Astrocyte (in vitro differentiated cells and primary cell): ENCODE results near the gene ZSWIM8. TPM values are rescaled to one million over a fixed set of nuclear protein-coding genes. Genes with fewer than 3 reads are reported as not detected.

ENCODE experiments used
- DNase-seq: peaks from one replicate; pipeline ENCODE4 v3.0.0-alpha.2; 2010; ENCODE audit warnings: low read depth
- FAIRE-seq: peaks from 2 replicates; lab custom pipeline; 2011; peaks lifted over from hg19 to GRCh38; lab: Jason Lieb, UNC
- H2AFZ ChIP-seq: 2 replicates; pipeline ENCODE4 v1.6.0; 2012; ENCODE audit warnings: low read depth, low read length, inconsistent platforms
- H3K27ac ChIP-seq: 2 replicates; pipeline ENCODE4 v1.5.1; 2011; ENCODE audit warnings: low read depth, low read length, inconsistent platforms
- H3K27me3 ChIP-seq: 2 replicates; pipeline ENCODE4 v1.6.0; 2011; ENCODE audit warnings: low read length, inconsistent platforms; ENCODE audit not compliant: insufficient read depth
- H3K36me3 ChIP-seq: 2 replicates; pipeline ENCODE4 v1.5.1; 2011; ENCODE audit warnings: low read length, inconsistent platforms; ENCODE audit not compliant: insufficient read depth
- H3K4me1 ChIP-seq: 2 replicates; pipeline ENCODE4 v1.5.1; 2011; ENCODE audit warnings: low read length, inconsistent platforms; ENCODE audit not compliant: insufficient read depth
- H3K4me2 ChIP-seq: 2 replicates; pipeline ENCODE4 v1.6.0; 2012; ENCODE audit warnings: low read length, inconsistent platforms
- H3K4me3 ChIP-seq: 2 replicates; pipeline ENCODE4 v1.5.1; 2011; ENCODE audit warnings: low read depth, mild to moderate bottlenecking, low read length, inconsistent platforms; ENCODE audit not compliant: insufficient read depth
- H3K79me2 ChIP-seq: 2 replicates; pipeline ENCODE4 v1.6.0; 2012; ENCODE audit warnings: mild to moderate bottlenecking, low read length, inconsistent platforms; ENCODE audit not compliant: insufficient read depth
- H3K9ac ChIP-seq: 2 replicates; pipeline ENCODE4 v1.6.0; 2012; ENCODE audit warnings: mild to moderate bottlenecking, low read length, inconsistent platforms
- H3K9me3 ChIP-seq: 2 replicates; pipeline ENCODE4 v1.5.1; 2012; ENCODE audit warnings: low read depth, mild to moderate bottlenecking, low read length, inconsistent platforms; ENCODE audit not compliant: insufficient read depth
- H4K20me1 ChIP-seq: 2 replicates; pipeline ENCODE4 v1.6.0; 2012; ENCODE audit warnings: low read length, inconsistent platforms; ENCODE audit not compliant: insufficient read depth
- H3K27ac Mint-ChIP-seq: one replicate; pipeline ENCODE4 v1.8.0; 2021; ENCODE audit warnings: mild to moderate bottlenecking, mixed read lengths; ENCODE audit not compliant: unreplicated experiment
- H3K27me3 Mint-ChIP-seq: one replicate; pipeline ENCODE4 v1.8.0; 2021; ENCODE audit warnings: low read depth, mixed read lengths; ENCODE audit not compliant: unreplicated experiment
- H3K36me3 Mint-ChIP-seq: one replicate; pipeline ENCODE4 v1.8.0; 2021; ENCODE audit warnings: low read depth, mixed read lengths; ENCODE audit not compliant: unreplicated experiment
- H3K4me1 Mint-ChIP-seq: one replicate; pipeline ENCODE4 v1.8.0; 2021; ENCODE audit warnings: low read depth, mixed read lengths; ENCODE audit not compliant: unreplicated experiment
- H3K4me3 Mint-ChIP-seq: one replicate; pipeline ENCODE4 v1.8.0; 2021; ENCODE audit warnings: mild to moderate bottlenecking, moderate library complexity, mixed read lengths; ENCODE audit not compliant: unreplicated experiment
- H3K9me3 Mint-ChIP-seq: one replicate; pipeline ENCODE4 v1.8.0; 2021; ENCODE audit warnings: mild to moderate bottlenecking, mixed read lengths; ENCODE audit not compliant: unreplicated experiment
- CTCF ChIP-seq: IDR thresholded peaks from 2 replicates; pipeline ENCODE4 v1.5.1; 2011; ENCODE audit warnings: low read depth, mild to moderate bottlenecking, inconsistent platforms, low read length, moderate library complexity; ENCODE audit not compliant: insufficient read depth
- EZH2 ChIP-seq: IDR thresholded peaks from 2 replicates; pipeline ENCODE4 v1.6.1; 2012; ENCODE audit warnings: mild to moderate bottlenecking, low read length, inconsistent platforms; ENCODE audit not compliant: insufficient read depth
- total RNA-seq: library from RNA; stranded (reverse); gene quantifications from 2 replicates; pipeline ENCODE4 v1.2.1, GENCODE V29; 2021

Gene ZSWIM8
- total RNA-seq, 1 donor from 2014 or later: 70.2 TPM

- H3K9me3 ChIP-seq: no peaks in the 10 kb centered on the region
- Mint-ChIP-seq H3K4me3 (peak overlapping the region; percentile 40), H3K27me3 (peaks cover 3% of the 10 kb centered on the region), H3K36me3 (peaks cover 30% of the 10 kb centered on the region), H3K27ac (no peak overlapping the region), H3K4me1 (peaks cover 6% of the 10 kb centered on the region), H3K9me3 (no peaks in the 10 kb centered on the region)
- no peak overlapping the region for H3K9ac ChIP-seq
- no peaks in the 10 kb centered on the region for H3K27me3 ChIP-seq
- H3K27ac ChIP-seq: no peak overlapping the region
- no peak for TF ChIP-seq EZH2
- no peak for TF ChIP-seq CTCF
- FAIRE-seq (no peak), DNase-seq (no peak)
- H4K20me1 ChIP-seq: peaks cover 9% of the 10 kb centered on the region
- no peak overlapping the region for H2AFZ ChIP-seq
- no peak overlapping the region for H3K4me2 ChIP-seq
- H3K4me1 ChIP-seq: peaks cover 16% of the 10 kb centered on the region
- H3K79me2 ChIP-seq: no peaks in the 10 kb centered on the region
- H3K36me3 ChIP-seq: no peaks in the 10 kb centered on the region
- H3K4me3 ChIP-seq: no peak overlapping the region
Measured at GRCh38 chr10:73840403-73841060, 55.1 kb downstream of the ZSWIM8 start.

- H3K9ac ChIP-seq: no peak overlapping the region
- Mint-ChIP-seq H3K27ac (no peak overlapping the region), H3K36me3 (peaks cover 31% of the 10 kb centered on the region), H3K9me3 (no peaks in the 10 kb centered on the region), H3K27me3 (peaks cover 3% of the 10 kb centered on the region), H3K4me1 (peaks cover 6% of the 10 kb centered on the region), H3K4me3 (no peak overlapping the region)
- no peak overlapping the region for H3K4me2 ChIP-seq
- no peaks in the 10 kb centered on the region for H3K79me2 ChIP-seq
- H3K9me3 ChIP-seq: no peaks in the 10 kb centered on the region
- no peak overlapping the region for H2AFZ ChIP-seq
- no peak for FAIRE-seq
- H4K20me1 ChIP-seq: peaks cover 9% of the 10 kb centered on the region
- no peak overlapping the region for H3K27ac ChIP-seq
- H3K27me3 ChIP-seq: no peaks in the 10 kb centered on the region
- no peak for TF ChIP-seq EZH2
- TF ChIP-seq CTCF: no peak
- DNase-seq: no peak
- no peaks in the 10 kb centered on the region for H3K36me3 ChIP-seq
- H3K4me1 ChIP-seq: peaks cover 16% of the 10 kb centered on the region
- H3K4me3 ChIP-seq: no peak overlapping the region
Measured at GRCh38 chr10:73841061-73841421, 55.6 kb downstream of the ZSWIM8 start.

GRCh38 chr10:73841526-73842285 lies 56.3 kb downstream of the ZSWIM8 start:
- H3K9me3 Mint-ChIP-seq: no peaks in the 10 kb centered on the region
- H3K27me3 Mint-ChIP-seq: peaks cover 3% of the 10 kb centered on the region
- H3K4me3 Mint-ChIP-seq: no peak overlapping the region
- H3K4me2 ChIP-seq: no peak overlapping the region
- no peak overlapping the region for H3K27ac ChIP-seq
- H3K9ac ChIP-seq: no peak overlapping the region
- no peak for TF ChIP-seq CTCF
- no peak for TF ChIP-seq EZH2
- no peaks in the 10 kb centered on the region for H3K79me2 ChIP-seq
- no peaks in the 10 kb centered on the region for H3K27me3 ChIP-seq
- H4K20me1 ChIP-seq: peaks cover 9% of the 10 kb centered on the region
- peaks cover 6% of the 10 kb centered on the region for H3K4me1 Mint-ChIP-seq
- no peak overlapping the region for H3K27ac Mint-ChIP-seq
- no peaks in the 10 kb centered on the region for H3K36me3 ChIP-seq
- H3K9me3 ChIP-seq: no peaks in the 10 kb centered on the region
- DNase-seq (no peak), FAIRE-seq (no peak)
- no peak overlapping the region for H2AFZ ChIP-seq
- H3K4me1 ChIP-seq: peaks cover 15% of the 10 kb centered on the region
- peaks cover 31% of the 10 kb centered on the region for H3K36me3 Mint-ChIP-seq
- H3K4me3 ChIP-seq: no peak overlapping the region
